Epidermal melanocyte (primary cell): Measurements from ENCODE around the gene TRABD2B.

Experiments
- DNase-seq: peaks from one replicate; pipeline ENCODE4 v3.0.0; 2011; ENCODE audit warnings: low spot score; ENCODE audit not compliant: insufficient read length

Gene TRABD2B

GRCh38 chr1:47993416-47993740 lies 3.8 kb downstream of the TRABD2B start:
- no peak for DNase-seq

GRCh38 chr1:47992720-47993415 lies 4.3 kb downstream of the TRABD2B start:
- no peak for DNase-seq

GRCh38 chr1:47991673-47992072 lies 5.5 kb downstream of the TRABD2B start:
- no peak for DNase-seq

- no peak for DNase-seq
These were observed 6.0 kb downstream of the TRABD2B start for GRCh38 chr1:47991187-47991586.

- DNase-seq = no peak
These were observed 6.9 kb downstream of the TRABD2B start for GRCh38 chr1:47990286-47990685.

- no peak for DNase-seq
These were observed 9.6 kb downstream of the TRABD2B start for GRCh38 chr1:47987601-47988000.

- no peak for DNase-seq
These were observed 10.4 kb downstream of the TRABD2B start for GRCh38 chr1:47986761-47987200.

GRCh38 chr1:47985018-47985417 lies 12.2 kb downstream of the TRABD2B start:
- DNase-seq = no peak

GRCh38 chr1:47984175-47984789 lies 12.9 kb downstream of the TRABD2B start:
- no peak for DNase-seq

GRCh38 chr1:47983691-47984090 lies 13.5 kb downstream of the TRABD2B start:
- DNase-seq = no peak

- no peak for DNase-seq
These were observed 15.4 kb downstream of the TRABD2B start for GRCh38 chr1:47981667-47982350.

GRCh38 chr1:47980501-47980900 lies 16.7 kb downstream of the TRABD2B start:
- DNase-seq = no peak

GRCh38 chr1:47979724-47980123 lies 17.5 kb downstream of the TRABD2B start:
- no peak for DNase-seq

GRCh38 chr1:47978486-47978885 lies 18.7 kb downstream of the TRABD2B start:
- DNase-seq = no peak

- DNase-seq = no peak
These were observed 20.5 kb downstream of the TRABD2B start for GRCh38 chr1:47976728-47977127.

- DNase-seq = no peak
These were observed 20.9 kb downstream of the TRABD2B start for GRCh38 chr1:47976267-47976666.

- no peak for DNase-seq
These were observed 21.8 kb downstream of the TRABD2B start for GRCh38 chr1:47975302-47975921.

- no peak for DNase-seq
These were observed 24.2 kb downstream of the TRABD2B start for GRCh38 chr1:47972864-47973432.

- no peak for DNase-seq
These were observed 25.6 kb downstream of the TRABD2B start for GRCh38 chr1:47971385-47972160.

GRCh38 chr1:47970882-47971281 lies 26.3 kb downstream of the TRABD2B start:
- no peak for DNase-seq

GRCh38 chr1:47969478-47969877 lies 27.7 kb downstream of the TRABD2B start:
- no peak for DNase-seq
